Measurements from ENCODE around the gene AK8.

AK8 gene

GRCh38 chr9:132794730-132795380 lies 83.2 kb downstream of the AK8 start:
- Histone ChIP-seq H3K9ac (no peak overlapping the region), H2AFZ (no peak overlapping the region), H3K9me3 (ENCODE audit: control insufficient read depth, low read length) (no peaks in the 10 kb centered on the region), H3K36me3 (ENCODE audit: control insufficient read depth, insufficient read depth, low read length) (no peaks in the 10 kb centered on the region), H3K27ac (no peak overlapping the region), H3K79me2 (no peaks in the 10 kb centered on the region), H3K4me2 (ENCODE audit: low read length) (no peak overlapping the region), H3K27me3 (ENCODE audit: control insufficient read depth, insufficient read depth, low read length) (no peaks in the 10 kb centered on the region), H3K4me1 (peaks cover 16% of the 10 kb centered on the region), H3K4me3 (ENCODE audit: low read depth, low read length) (no peak overlapping the region)
- TF ChIP-seq, protein P1, sequence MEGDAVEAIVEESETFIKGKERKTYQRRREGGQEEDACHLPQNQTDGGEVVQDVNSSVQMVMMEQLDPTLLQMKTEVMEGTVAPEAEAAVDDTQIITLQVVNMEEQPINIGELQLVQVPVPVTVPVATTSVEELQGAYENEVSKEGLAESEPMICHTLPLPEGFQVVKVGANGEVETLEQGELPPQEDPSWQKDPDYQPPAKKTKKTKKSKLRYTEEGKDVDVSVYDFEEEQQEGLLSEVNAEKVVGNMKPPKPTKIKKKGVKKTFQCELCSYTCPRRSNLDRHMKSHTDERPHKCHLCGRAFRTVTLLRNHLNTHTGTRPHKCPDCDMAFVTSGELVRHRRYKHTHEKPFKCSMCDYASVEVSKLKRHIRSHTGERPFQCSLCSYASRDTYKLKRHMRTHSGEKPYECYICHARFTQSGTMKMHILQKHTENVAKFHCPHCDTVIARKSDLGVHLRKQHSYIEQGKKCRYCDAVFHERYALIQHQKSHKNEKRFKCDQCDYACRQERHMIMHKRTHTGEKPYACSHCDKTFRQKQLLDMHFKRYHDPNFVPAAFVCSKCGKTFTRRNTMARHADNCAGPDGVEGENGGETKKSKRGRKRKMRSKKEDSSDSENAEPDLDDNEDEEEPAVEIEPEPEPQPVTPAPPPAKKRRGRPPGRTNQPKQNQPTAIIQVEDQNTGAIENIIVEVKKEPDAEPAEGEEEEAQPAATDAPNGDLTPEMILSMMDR (IDR thresholded peaks at IDR 0.05) = no peak

- Histone ChIP-seq H3K27ac (no peak overlapping the region), H3K79me2 (no peaks in the 10 kb centered on the region), H3K27me3 (ENCODE audit: control insufficient read depth, insufficient read depth, low read length) (no peaks in the 10 kb centered on the region), H3K9me3 (ENCODE audit: control insufficient read depth, low read length) (no peaks in the 10 kb centered on the region), H3K4me1 (peaks cover 11% of the 10 kb centered on the region), H3K4me2 (ENCODE audit: low read length) (no peak overlapping the region), H2AFZ (no peak overlapping the region), H3K4me3 (ENCODE audit: low read depth, low read length) (no peak overlapping the region), H3K36me3 (ENCODE audit: control insufficient read depth, insufficient read depth, low read length) (no peaks in the 10 kb centered on the region), H3K9ac (no peak overlapping the region)
- TF ChIP-seq, protein P1 (IDR thresholded peaks at IDR 0.05) = no peak
Observed at GRCh38 chr9:132793606-132794580, 84.2 kb downstream of the AK8 start.

DNA sequence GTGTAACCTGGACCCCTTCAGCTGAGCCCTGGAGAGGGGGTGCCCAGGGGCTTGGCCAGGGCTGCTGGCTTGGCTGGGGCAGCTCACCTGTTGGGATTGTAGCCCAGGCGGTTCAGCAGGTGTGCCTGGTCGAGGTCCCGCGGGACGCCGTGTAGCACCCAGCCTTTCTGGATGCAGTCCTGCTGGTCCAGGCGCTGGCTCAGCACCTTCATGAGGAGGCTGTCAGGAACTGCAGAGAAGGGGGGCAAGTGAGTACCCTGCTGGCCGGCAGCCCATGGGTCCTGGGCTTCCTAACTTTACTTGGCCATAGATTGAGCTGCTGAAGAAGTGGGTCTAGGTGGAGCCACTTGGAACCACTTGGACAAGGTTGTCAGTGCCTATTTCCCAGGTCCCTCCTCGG lies 85.5 kb downstream of the AK8 start:
- Histone ChIP-seq H2AFZ (no peak overlapping the region), H3K4me3 (ENCODE audit: low read depth, low read length) (no peak overlapping the region), H3K36me3 (ENCODE audit: control insufficient read depth, insufficient read depth, low read length) (no peaks in the 10 kb centered on the region), H3K27ac (no peak overlapping the region), H3K9ac (no peak overlapping the region), H3K79me2 (no peaks in the 10 kb centered on the region), H3K27me3 (ENCODE audit: control insufficient read depth, insufficient read depth, low read length) (no peaks in the 10 kb centered on the region), H3K4me2 (ENCODE audit: low read length) (no peak overlapping the region), H3K9me3 (ENCODE audit: control insufficient read depth, low read length) (no peaks in the 10 kb centered on the region), H3K4me1 (no peaks in the 10 kb centered on the region)
- TF ChIP-seq, protein P1 (IDR thresholded peaks at IDR 0.05) = no peak

GRCh38 chr9:132791699-132792240 lies 86.3 kb downstream of the AK8 start:
- Histone ChIP-seq H3K27me3 (ENCODE audit: control insufficient read depth, insufficient read depth, low read length) (no peaks in the 10 kb centered on the region), H2AFZ (no peak overlapping the region), H3K4me3 (ENCODE audit: low read depth, low read length) (no peak overlapping the region), H3K79me2 (no peaks in the 10 kb centered on the region), H3K36me3 (ENCODE audit: control insufficient read depth, insufficient read depth, low read length) (no peaks in the 10 kb centered on the region), H3K9me3 (ENCODE audit: control insufficient read depth, low read length) (no peaks in the 10 kb centered on the region), H3K4me2 (ENCODE audit: low read length) (no peak overlapping the region), H3K27ac (no peak overlapping the region), H3K9ac (no peak overlapping the region), H3K4me1 (no peaks in the 10 kb centered on the region)
- TF ChIP-seq, protein P1 (IDR thresholded peaks at IDR 0.05) = no peak

All from parathyroid adenoma (tissue), 2 donors.